Transverse colon (tissue), 4 donors: Measurements from ENCODE around the gene UBIAD1. TPM values are rescaled to one million over a fixed set of nuclear protein-coding genes. Genes with fewer than 3 reads are reported as not detected.
"Not testable (repeated sequence)": the region's sequence is repeated elsewhere in the genome, so short reads cannot be mapped to it uniquely, and the experiment has no call there.

Experiments used
- DNase-seq: peaks from one replicate; pipeline ENCODE4 v3.0.0-alpha.2; 2019
- H3K27ac ChIP-seq, 4 donors: fragments of 200-600 bp; sonication (generic); 2 replicates each; pipeline ENCODE4 v1.5.1; 2016 to 2018; ENCODE audit warnings: inconsistent platforms in 4 of 4
- H3K27me3 ChIP-seq: fragments of 200-600 bp; sonication (generic); 2 replicates; pipeline ENCODE4 v1.5.1; 2017; ENCODE audit warnings: inconsistent platforms
- H3K36me3 ChIP-seq, 4 donors: fragments of 200-600 bp; sonication (generic); 2 replicates each; pipeline ENCODE4 v1.5.1; 2017 to 2019; ENCODE audit warnings: inconsistent platforms in 4 of 4
- H3K4me1 ChIP-seq, 4 donors: fragments of 200-600 bp; sonication (generic); 2 replicates each; pipeline ENCODE4 v1.5.1; 2017 to 2020; ENCODE audit warnings: inconsistent platforms in 4 of 4
- H3K4me3 ChIP-seq, 4 donors: fragments of 200-600 bp; sonication (generic); 1 replicate in 1 of 4; 2 replicates in 3 of 4; pipeline versions ENCODE4 v1.5.1 to v1.6.1; 2017 to 2019; ENCODE audit warnings: inconsistent platforms in 4 of 4
- H3K9me3 ChIP-seq, 2 donors: fragments of 200-600 bp; sonication (generic); 2 replicates each; pipeline ENCODE4 v1.5.1; 2017 to 2019; ENCODE audit warnings: inconsistent platforms in 2 of 2
- CTCF ChIP-seq, 5 experiments: fragments of 200-600 bp in 3 of 5; fragments of 450-650 bp in 2 of 5; sonication (generic) in 3 of 5; IDR thresholded peaks; 1 replicate in 2 of 5; 2 replicates in 3 of 5; pipeline ENCODE4 v1.5.1; 2016 to 2017; ENCODE audit warnings: antibody characterized with exemption in 5 of 5, inconsistent platforms in 3 of 5, mild to moderate bottlenecking in 2 of 5, moderate library complexity in 1 of 5
- EP300 ChIP-seq: sonication (generic); formaldehyde crosslinking; IDR thresholded peaks from one replicate; pipeline ENCODE4 v1.6.1; 2017; ENCODE audit warnings: antibody characterized with exemption, low read depth
- POLR2A ChIP-seq: fragments of 450-650 bp; IDR thresholded peaks from one replicate; pipeline ENCODE4 v1.6.1; 2016; ENCODE audit warnings: antibody characterized with exemption, mild to moderate bottlenecking, moderate library complexity
- POLR2AphosphoS5 ChIP-seq, 3 donors: sonication (generic); formaldehyde crosslinking; IDR thresholded peaks; one replicate each; pipeline ENCODE4 v1.6.1; 2016; ENCODE audit warnings: antibody characterized with exemption in 3 of 3
- WGBS, 2 donors: methylation state at CpG; one replicate each; pipeline ENCODE4 v1.1.5; 2018; ENCODE audit warnings: low coverage in 1 of 2; 5-methylcytosine and 5-hydroxymethylcytosine counted together
- in situ Hi-C, 4 donors: fragments of 200-750 bp; cut with MboI; loops; one replicate each; pipeline versions ENCODE4 v1.15.0 to v1.15.1; 2017; ENCODE audit warnings: low sequenced_read_pairs in 3 of 4, low pct_ligation_motif_present in 1 of 4, low pct_unique_long_range_greater_than_20kb in 1 of 4
- intact Hi-C: fragments of 100-400 bp; cut with DNase I; formaldehyde crosslinking; loops from one replicate; pipeline ENCODE4 v1.15.1; 2023; ENCODE audit warnings: low total_unique reads
- total RNA-seq, 4 donors: library from RNA; depleted of rRNA; stranded (reverse); fragments of >200 nt; gene quantifications; one replicate each; pipeline ENCODE4 v1.1.0, GENCODE V29; 2016

Gene UBIAD1
- total RNA-seq, 4 donors from 2014 or later, result 8.6 to 12.3 (median 10.8) TPM

- intact Hi-C loops, result no loop called here
- H3K27ac ChIP-seq, result no peak overlapping the region
- H3K36me3 ChIP-seq, result no peaks in the 10 kb centered on the region
- no peak overlapping the region for H3K4me3 ChIP-seq
- TF ChIP-seq POLR2AphosphoS5 (IDR thresholded peaks at IDR 0.05) (no peak), POLR2A (no peak), CTCF (IDR thresholded peaks at IDR 0.05) (no peak), EP300 (no peak)
- no peaks in the 10 kb centered on the region for H3K9me3 ChIP-seq
- no peak for DNase-seq
- in situ Hi-C loops, result no loop called here
- no peaks in the 10 kb centered on the region for H3K4me1 ChIP-seq
- 88% methylated on average over 2 of the region's 2 CpGs; no CpG with 5 or more reads in 1 of the 2 donors for whole genome bisulfite sequencing, 2 donors
- no peaks in the 10 kb centered on the region for H3K27me3 ChIP-seq
Measured at GRCh38 chr1:11302366-11302765, 29.4 kb downstream of the UBIAD1 start.

DNA sequence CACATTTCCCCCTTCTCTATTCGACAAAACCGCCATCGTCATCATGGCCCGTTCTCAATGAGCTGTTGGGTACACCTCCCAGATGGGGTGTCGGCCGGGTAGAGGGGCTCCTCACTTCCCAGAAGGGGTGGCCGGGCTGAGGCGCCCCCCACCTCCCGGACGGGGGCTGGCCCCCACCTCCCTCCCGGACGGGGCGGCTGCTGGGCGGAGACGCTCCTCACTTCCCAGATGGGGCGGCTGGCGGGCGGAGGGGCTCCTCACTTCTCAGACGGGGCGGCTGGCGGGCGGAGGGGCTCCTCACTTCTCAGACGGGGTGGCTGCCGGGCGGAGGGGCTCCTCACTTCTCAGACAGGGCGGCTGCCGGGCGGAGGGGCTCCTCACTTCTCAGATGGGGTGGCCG, 32.5 kb downstream of the UBIAD1 start:
- H3K36me3 ChIP-seq, H3K4me1 ChIP-seq, DNase-seq, H3K4me3 ChIP-seq, intact Hi-C loops, in situ Hi-C loops, H3K9me3 ChIP-seq, H3K27me3 ChIP-seq, H3K27ac ChIP-seq: not testable (repeated sequence)
- 87 to 96% methylated on average over 4 to 29 of the region's 29 CpGs for WGBS, 2 donors

GRCh38 chr1:11307852-11308251, 34.9 kb downstream of the UBIAD1 start:
- no peak overlapping the region for H3K4me3 ChIP-seq

GRCh38 chr1:11308699-11309224, 35.8 kb downstream of the UBIAD1 start:
- no peaks in the 10 kb centered on the region for H3K9me3 ChIP-seq
- H3K4me1 ChIP-seq, result no peaks in the 10 kb centered on the region
- no peak overlapping the region for H3K4me3 ChIP-seq
- H3K27ac ChIP-seq, result no peak overlapping the region
- TF ChIP-seq EP300, result no peak
- no peak for TF ChIP-seq POLR2AphosphoS5 (IDR thresholded peaks at IDR 0.05)
- TF ChIP-seq POLR2A, result no peak
- TF ChIP-seq CTCF (IDR thresholded peaks at IDR 0.05), result no peak
- intact Hi-C loops (no loop called here), in situ Hi-C loops (no loop called here)
- H3K27me3 ChIP-seq, result no peaks in the 10 kb centered on the region
- DNase-seq, result no peak
- no peaks in the 10 kb centered on the region for H3K36me3 ChIP-seq
- 71 to 93% methylated on average over 3 to 6 of the region's 6 CpGs for WGBS, 2 donors

More at GRCh38 chr1:11307852-11308251, 34.9 kb downstream of the UBIAD1 start:
- Histone ChIP-seq H3K36me3 (no peaks in the 10 kb centered on the region), H3K27me3 (no peaks in the 10 kb centered on the region), H3K4me1 (no peaks in the 10 kb centered on the region), H3K9me3 (no peaks in the 10 kb centered on the region), H3K27ac (no peak overlapping the region)
- intact Hi-C loops, result no loop called here
- WGBS, 2 donors, result 82% methylated on average over 3 of the region's 3 CpGs; no CpG with 5 or more reads in 1 of the 2 donors
- in situ Hi-C loops, result no loop called here
- no peak for DNase-seq
- TF ChIP-seq POLR2AphosphoS5 (IDR thresholded peaks at IDR 0.05), result no peak
- TF ChIP-seq POLR2A, result no peak
- no peak for TF ChIP-seq CTCF (IDR thresholded peaks at IDR 0.05)
- TF ChIP-seq EP300, result no peak

GRCh38 chr1:11309385-11309784, 36.4 kb downstream of the UBIAD1 start:
- in situ Hi-C loops (no loop called here), intact Hi-C loops (no loop called here)
- Histone ChIP-seq H3K27ac (no peak overlapping the region), H3K4me1 (no peaks in the 10 kb centered on the region), H3K36me3 (no peaks in the 10 kb centered on the region), H3K4me3 (no peak overlapping the region), H3K9me3 (no peaks in the 10 kb centered on the region), H3K27me3 (no peaks in the 10 kb centered on the region)
- WGBS, 2 donors, result 80% methylated on average over 7 of the region's 7 CpGs; no CpG with 5 or more reads in 1 of the 2 donors
- TF ChIP-seq CTCF (IDR thresholded peaks at IDR 0.05) (no peak), EP300 (no peak), POLR2A (no peak), POLR2AphosphoS5 (IDR thresholded peaks at IDR 0.05) (no peak)
- no peak for DNase-seq
